Ishikawa (cell line): Measurements from ENCODE around the gene IMMP2L.

ENCODE experiments used
- MAX ChIP-seq: IDR thresholded peaks from 2 replicates; pipeline ENCODE4 v1.6.1; 2012
- RAD21 ChIP-seq: IDR thresholded peaks from 2 replicates; pipeline ENCODE4 v1.6.1; 2012; ENCODE audit warnings: low read depth
- TAF1 ChIP-seq: IDR thresholded peaks from 2 replicates; pipeline ENCODE4 v1.6.1; 2012; ENCODE audit warnings: low read depth, mild to moderate bottlenecking
- TCF12 ChIP-seq: IDR thresholded peaks from 2 replicates; pipeline ENCODE4 v1.6.1; 2012; ENCODE audit warnings: low read depth
- YY1 ChIP-seq: IDR thresholded peaks from 2 replicates; pipeline ENCODE4 v1.6.1; 2012; ENCODE audit warnings: low read depth

GRCh38 chr7:111474723-111475418 lies 87.4 kb downstream of the IMMP2L start:
- TF ChIP-seq RAD21 (no peak), TAF1 (no peak), YY1 (no peak), MAX (no peak), TCF12 (no peak)
